HCEC 1CT (cell line): ENCODE results near the gene DSPP.
"Not testable (repeated sequence)": the region's sequence is repeated elsewhere in the genome, so short reads cannot be mapped to it uniquely, and the experiment has no call there.

Experiments used
- DNase-seq: peaks from one replicate; pipeline ENCODE4 v3.0.0-alpha.2; 2017

The DSPP gene

GRCh38 chr4:87608229-87608628 lies at the start of gene DSPP:
TSS of gene DSPP (plus strand) at chr4:87608529. CDS start at chr4:87610909, 2,380 bp downstream.
- DNase-seq = no peak

GRCh38 chr4:87559090-87559837 lies 49.1 kb upstream of the DSPP start:
- DNase-seq = no peak

GRCh38 chr4:87560802-87561201 lies 47.5 kb upstream of the DSPP start:
- DNase-seq = no peak

GRCh38 chr4:87565746-87566145 lies 42.6 kb upstream of the DSPP start:
- no peak for DNase-seq

DNA sequence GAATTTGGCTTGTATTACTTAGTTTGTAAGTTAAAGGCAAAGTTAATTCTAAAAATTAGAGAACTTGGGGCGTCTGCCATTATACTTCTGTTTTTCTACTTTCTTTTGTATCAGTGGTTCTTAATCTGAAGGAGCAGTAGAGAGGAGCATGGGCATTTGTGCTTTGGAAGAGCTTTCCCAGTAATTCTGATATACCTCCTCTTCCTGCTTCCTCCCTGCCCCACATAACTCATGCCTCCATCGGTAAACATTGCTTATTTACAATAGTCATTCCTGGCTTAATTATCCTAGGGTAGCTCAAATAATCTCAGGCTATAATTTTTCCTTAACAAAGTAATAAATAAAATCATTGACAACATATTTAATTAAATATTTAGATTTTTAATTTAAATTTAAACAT lies 42.1 kb upstream of the DSPP start:
- no peak for DNase-seq

DNA sequence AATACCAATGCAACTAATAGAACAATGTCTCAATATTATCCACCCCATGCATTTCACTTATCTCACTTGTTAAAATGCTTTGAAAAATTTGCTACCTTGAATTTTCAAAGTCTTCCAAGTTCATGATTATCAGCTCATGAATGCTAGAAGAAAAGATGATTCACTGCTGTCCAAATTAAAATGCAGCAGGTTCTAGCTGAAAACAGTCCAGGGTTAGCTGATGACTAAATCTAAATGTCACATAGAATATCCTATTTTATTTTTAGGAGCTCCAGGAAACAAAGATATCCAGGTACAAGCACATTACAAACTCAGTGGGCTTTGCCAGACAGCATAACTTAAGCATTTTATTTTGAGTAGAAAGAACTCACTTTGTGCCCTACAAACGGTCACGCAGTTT lies 41.1 kb upstream of the DSPP start:
- no peak for DNase-seq

- DNase-seq = no peak
Observed at GRCh38 chr4:87570290-87570805, 38.0 kb upstream of the DSPP start.

GRCh38 chr4:87574376-87574775 lies 34.0 kb upstream of the DSPP start:
- not testable (repeated sequence) for DNase-seq

- no peak for DNase-seq
Observed at GRCh38 chr4:87574996-87575395, 33.3 kb upstream of the DSPP start.

DNA sequence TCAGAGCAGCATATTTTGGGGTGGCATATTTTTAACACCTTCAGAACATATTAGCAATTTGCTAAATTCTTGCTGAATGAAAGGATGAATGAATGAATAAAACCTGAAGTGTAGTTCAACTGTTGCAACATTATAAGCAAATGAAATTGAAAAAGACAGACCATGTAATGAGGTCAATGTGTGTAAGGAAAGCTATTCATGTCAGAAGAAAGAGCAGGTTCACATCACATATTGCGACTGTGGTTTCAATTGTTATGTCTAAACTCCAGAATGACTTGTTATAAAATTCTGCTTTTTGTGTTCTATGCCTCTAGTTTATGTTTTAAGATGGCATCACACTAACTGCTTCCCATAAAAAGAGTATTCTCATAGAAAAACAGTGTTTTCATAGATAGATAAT lies 32.9 kb upstream of the DSPP start:
- DNase-seq = no peak

DNA sequence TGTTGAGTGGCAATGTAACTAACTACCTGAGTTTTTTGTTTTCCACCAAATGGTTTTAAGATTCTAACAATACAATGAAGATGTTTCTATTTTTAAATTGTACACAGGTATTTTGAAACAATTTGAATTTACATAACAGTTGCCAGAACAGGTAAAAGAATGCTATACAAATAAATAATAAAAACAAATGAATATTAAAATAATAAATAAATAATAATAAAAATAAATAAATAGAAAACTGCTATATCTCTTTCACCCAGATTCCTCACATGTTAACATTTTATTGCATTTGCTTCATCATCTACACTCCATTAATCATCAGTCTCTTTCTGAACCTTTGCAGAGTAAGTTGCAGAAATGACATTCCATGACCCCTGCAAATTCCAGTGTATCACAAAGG lies 32.3 kb upstream of the DSPP start:
- no peak for DNase-seq

- DNase-seq = no peak
Observed at GRCh38 chr4:87579478-87579877, 28.9 kb upstream of the DSPP start.

GRCh38 chr4:87580057-87580456 lies 28.3 kb upstream of the DSPP start:
- no peak for DNase-seq

- no peak for DNase-seq
Observed at GRCh38 chr4:87584222-87584908, 24.0 kb upstream of the DSPP start.

GRCh38 chr4:87589531-87589930 lies 18.8 kb upstream of the DSPP start:
- peak; percentile 79 for DNase-seq

DNA sequence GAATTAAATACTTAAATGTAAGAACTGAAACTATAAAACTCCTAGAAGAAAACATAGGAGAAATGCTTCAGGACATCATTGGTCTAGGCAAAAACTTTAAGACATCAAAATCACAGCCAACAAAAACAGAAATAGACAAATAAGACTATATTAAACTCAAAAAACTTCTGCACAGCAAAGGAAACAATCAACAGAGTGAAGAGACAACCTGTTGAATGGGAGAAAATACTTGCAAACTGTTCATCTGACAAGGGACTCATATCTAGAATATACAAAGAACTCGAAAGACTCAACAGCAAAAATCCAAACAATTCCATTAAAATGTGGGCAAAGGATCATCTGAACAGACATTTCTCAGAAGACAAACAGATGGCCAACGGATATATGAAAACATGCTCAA lies 16.2 kb upstream of the DSPP start:
- no peak for DNase-seq

DNA sequence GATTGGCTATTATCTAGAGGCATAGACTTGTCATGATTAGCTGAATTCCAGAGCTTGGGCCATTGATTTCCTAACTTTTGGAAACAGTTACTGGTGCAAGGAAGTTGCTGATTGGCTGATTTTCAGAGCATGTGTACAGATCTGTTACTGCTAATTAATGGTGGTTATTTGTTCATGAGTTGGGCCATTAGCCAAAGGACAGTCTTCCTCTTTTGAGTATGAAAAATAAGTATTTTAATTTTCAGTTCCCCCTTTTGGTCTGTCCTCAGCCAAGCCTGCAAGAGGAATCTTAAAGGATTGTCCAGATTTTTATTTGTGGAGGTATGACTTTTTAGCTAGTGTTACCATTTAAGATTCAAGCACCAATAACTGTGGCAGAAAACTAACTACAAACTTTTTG lies 7.0 kb upstream of the DSPP start:
- DNase-seq = no peak

- DNase-seq = no peak
Observed at GRCh38 chr4:87614292-87614890, 6.1 kb downstream of the DSPP start.

GRCh38 chr4:87616268-87616667 lies 7.9 kb downstream of the DSPP start:
- DNase-seq = no peak

DNA sequence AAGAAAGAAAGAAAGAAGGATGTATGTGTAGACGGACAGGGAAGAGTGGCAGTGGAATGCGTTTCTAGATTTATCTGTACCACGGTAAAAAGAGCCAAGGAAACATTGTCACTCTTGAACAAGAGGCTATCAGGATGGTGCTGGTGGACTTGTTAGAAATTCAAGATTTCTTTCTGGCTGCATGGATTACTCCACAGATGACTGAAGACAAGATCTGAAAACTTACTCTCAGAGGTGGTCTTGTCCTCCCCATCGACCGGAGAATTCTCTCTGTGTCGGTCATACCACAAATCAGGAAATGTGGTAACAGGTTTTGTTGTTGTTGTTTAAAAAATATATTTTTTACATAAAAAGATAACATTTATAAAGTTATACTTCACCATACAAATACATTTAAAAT lies 11.8 kb downstream of the DSPP start:
- no peak for DNase-seq

- no peak for DNase-seq
Observed at GRCh38 chr4:87620491-87620890, 12.2 kb downstream of the DSPP start.

- no peak for DNase-seq
Observed at GRCh38 chr4:87622303-87622702, 14.0 kb downstream of the DSPP start.

DNA sequence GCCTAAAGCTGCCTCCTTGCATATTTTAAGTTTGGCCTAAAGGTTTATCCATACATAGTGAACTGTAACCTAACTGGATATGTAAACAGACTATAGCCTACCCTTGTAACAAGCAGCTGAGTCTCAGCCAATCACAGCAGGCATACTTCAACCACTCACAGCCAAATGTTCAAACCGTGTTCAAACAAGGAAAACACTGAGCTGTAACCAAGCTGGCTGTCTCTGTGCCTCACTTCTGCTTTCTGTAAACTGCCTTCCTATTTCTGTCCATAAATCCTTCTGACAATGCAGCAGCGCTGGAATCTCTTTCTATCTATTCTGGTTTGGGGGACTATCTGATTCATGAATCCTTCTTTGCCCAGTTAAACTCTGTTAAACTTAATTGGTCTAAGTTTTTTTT lies 16.4 kb downstream of the DSPP start:
- DNase-seq = no peak

GRCh38 chr4:87631668-87632067 lies 23.3 kb downstream of the DSPP start:
- DNase-seq = no peak
